ENCODE data around the gene WRAP73.

WRAP73 gene

DNA sequence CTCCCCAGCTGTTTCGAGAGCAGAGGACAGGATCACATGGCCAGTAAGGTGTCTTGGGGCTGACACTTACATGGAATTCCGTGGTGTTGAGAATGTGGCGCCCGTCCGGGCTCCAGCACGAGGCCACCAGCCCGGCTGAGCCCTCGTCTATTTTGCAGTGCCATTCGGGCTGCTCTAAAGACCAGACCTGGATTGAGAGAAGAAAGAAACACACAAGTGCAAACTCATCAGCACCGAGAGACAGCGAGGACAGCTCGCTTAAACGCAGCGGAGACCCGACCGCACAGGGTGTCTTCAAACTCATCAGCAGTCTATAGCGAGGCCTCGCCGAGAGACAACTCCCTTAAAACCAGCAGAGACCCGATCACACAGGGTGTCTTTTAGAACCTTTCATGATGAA, 3.3 kb downstream of the WRAP73 start:
- DNase-seq (ENCODE audit: low spot score): no peak

DNA sequence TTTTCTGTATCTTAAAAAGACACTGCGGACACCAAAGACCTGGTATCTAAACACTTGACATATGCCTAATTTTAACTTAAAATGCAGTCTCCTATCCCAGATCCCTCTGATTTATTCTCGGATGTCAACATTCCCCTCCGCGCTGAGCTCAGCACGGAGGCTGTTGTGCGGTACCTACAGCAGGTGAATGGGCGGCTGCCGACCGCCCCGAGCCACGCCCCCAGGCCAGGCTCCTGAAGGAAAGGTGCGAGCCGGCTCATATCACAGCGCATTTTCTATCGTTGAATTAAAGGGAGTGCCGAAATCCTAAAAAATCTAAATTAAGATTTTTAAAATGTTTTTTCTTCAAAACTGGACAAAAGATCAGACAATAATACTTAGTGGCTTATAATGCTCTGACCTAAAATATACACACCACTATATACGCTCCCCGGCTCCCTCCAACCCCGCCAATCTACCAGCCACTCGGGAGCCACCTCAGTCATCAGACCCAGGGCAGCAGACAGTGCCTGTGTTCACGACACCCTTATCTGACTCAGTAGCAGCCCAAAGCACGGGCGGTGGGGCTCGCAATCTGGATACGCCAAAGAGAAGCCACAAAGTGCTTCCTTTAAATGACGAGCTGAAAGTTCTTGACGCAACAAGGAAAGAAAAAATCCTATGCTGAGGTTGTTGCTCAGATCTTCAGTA, 4.1 kb downstream of the WRAP73 start:
- no peak for DNase-seq (ENCODE audit: low spot score)

DNA sequence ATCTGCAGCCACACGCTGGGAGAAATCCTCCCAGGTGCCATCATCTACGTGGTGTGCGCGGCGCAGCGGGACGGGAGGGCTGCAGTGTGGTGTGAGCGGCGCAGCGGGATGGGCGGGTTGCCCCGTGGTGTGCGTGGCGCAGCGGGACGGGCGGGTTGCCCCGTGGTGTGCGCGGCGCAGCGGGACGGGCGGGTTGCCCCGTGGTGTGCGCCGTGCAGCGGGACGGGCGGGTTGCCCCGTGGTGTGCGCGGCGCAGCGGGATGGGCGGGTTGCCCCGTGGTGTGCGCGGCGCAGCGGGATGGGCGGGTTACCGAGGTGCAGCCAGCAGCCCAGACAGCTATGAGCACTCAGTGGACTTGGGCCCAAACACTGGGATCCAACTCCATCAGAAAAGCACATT, 4.7 kb downstream of the WRAP73 start:
- DNase-seq (ENCODE audit: low spot score): no peak

DNA sequence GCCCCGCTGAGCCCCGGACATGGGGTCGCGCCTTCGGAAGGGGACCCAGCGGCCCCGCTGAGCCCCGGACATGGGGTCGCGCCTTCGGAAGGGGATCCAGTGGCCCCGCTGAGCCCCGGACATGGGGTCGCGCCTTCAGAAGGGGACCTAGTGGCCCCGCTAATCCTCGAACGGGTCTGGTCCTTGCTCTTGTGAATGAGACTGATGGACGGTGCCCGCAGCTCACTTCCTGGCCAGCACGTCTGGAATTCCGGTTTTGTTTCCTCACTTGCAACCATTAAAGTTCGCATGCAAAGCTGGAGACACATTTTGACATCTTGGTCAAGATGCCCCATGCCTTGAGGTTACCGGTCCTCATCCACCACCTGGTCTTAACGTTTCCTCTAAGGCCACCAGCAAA, 5.6 kb downstream of the WRAP73 start:
- no peak for DNase-seq (ENCODE audit: low spot score)

DNA sequence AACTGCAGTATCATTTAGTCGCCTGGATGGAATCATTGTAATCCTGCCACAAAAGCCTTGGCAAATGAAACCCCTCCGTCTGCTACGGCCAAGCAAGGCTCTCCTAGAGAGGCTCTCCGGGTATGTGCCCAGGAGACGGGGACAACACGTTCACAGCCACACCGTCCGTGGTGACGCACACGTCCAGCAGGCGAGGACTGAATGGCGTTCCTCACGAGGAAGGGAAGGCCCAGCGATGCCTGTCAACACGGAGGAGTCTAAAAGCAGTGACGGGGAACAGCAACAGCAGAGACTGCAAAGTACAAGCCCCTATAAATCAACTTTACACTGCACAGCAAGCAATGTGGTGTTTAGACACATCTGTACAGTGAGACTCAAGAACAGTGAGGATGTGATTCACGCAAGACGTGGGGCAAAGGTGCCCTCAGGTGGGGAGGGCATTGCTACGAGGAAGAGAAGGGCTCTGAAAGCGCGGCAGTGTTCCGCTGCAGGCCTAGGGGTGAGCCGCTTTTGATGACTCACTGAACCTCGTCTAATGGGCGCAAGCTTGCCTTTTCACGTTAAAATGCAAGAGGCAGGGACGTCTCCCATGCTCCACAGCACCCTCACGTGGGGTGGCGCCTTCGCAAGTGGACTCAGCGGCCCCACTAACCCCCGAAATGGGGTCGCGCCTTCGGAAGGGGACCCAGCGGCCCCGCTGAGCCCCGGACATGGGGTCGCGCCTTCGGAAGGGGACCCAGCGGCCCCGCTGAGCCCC, 6.8 kb downstream of the WRAP73 start:
- DNase-seq (ENCODE audit: low spot score): no peak

DNA sequence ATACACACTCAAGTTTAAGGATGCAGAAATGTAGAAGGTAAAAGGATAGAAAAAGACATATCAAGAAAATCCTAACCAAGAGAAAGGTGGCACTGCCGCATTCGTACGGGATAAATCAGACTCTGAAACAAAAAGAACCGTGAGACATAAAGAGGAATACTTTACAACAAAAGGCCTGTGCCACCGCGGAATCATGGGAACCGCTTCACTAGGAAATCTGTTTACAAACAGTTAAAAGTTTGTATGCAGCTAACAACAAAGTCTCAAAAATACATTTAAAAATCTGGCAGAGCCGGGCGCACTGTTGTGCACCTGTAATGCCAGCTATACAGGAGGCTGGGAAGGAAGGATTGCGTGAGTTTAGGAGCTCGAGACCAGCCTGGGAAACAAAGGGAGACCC, 8.1 kb downstream of the WRAP73 start:
- no peak for DNase-seq (ENCODE audit: low spot score)

DNA sequence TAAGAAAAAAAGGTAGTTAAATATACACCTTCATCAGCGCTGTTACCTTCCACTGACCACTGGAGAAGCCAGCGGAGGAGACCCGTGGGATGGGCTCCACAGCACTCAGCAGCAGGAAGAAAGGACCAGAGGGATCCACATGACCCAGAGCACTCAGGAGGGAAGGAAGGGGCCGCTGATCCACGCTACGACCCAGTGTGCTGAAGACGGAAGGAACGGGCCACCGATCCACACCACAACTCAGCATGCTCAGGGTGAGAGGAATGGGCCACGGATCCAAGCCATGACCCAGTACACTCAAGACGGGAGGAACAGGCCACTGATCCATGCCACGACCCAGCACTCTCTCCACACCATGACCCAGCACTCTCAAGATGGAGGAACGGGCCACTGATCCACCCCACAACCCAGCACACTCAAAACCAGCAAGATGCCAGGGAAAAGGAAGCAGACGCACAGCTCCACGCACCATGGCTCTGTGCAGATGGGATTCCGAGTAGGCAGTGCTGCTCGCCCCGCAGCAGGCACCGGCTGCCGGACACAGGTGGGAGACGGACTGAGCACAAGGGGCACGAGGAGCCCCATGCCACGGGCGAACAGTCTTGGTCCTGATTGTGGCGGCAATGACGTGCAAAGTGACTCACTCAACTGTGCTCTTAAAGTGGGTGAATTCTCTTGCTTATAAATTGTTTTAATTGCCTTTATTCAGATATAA, 8.7 kb downstream of the WRAP73 start:
- no peak for DNase-seq (ENCODE audit: low spot score)

DNA sequence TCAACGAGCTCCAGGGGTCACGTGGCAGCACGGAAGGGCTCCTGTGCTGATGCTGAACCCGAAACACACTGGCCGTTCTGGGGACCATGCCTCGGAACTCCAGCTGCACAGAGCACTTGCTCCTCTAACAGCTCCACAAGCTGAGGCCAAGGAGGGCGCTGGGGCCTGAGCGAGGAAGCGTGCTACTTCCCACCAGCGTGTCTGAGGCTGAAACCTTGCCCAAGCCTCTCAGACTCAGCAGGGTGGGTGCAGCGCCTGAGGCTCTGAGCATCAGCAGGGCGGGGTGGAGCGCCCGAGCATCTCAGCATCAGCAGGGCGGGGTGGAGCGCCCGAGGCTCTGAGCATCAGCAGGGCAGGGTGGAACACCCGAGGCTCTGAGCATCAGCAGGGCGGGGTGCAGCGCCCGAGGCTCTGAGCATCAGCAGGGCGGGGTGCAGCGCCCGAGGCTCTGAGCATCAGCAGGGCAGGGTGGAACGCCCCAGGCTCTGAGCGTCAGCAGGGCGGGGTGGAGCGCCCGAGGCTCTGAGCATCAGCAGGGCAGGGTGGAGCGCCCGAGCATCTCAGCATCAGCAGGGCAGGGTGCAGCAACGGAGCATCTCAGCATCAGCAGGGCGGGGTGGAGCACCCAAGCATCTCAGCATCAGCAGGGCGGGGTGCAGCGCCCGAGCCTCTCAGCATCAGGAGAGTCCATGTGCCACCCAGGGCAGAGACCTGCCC, 9.6 kb downstream of the WRAP73 start:
- no peak for DNase-seq (ENCODE audit: low spot score)

DNA sequence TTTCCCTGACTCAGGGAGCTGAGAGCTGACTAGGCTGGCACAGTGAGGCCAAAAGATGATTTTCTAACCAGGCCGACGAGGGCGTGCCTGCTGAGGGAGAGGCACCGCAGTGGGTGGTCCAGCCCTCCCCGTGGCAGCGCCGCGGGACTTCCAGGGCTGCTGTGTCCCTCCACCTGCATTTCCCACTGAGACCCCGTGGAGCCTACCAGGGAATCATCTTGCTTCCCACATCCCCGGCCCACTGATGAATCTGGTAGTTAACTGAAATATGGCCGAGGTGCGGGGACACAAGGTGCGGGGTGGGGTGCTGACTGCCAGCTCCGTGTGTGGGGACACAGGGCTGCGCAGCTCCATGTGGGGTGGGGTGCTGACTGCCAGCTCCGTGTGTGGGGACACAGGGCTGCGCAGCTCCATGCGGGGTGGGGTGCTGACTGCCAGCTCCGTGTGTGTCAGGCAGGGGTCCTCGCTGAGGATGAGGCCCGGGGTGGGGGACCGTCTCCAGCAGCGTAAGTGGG, 10.4 kb downstream of the WRAP73 start:
- no peak for DNase-seq (ENCODE audit: low spot score)

DNA sequence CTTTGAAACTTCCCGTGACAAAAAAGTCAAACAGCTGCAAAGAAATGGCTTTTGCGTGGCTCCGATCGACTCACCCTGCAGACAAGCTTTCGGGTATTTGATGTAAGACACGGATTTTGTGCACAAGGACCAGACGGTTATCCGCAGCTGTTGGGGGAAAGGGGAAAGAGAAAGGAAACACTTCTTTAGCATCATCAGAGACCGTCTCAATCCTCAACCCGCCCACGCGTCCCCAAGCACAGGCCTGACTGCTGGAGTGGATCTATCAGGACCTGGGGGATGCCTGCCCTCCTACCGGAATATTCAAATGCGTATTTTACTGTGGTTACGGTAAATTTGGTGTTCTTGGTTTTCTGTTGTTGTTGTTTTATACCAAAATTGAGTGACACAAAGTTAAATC, 11.2 kb downstream of the WRAP73 start:
- no peak for DNase-seq (ENCODE audit: low spot score)

DNA sequence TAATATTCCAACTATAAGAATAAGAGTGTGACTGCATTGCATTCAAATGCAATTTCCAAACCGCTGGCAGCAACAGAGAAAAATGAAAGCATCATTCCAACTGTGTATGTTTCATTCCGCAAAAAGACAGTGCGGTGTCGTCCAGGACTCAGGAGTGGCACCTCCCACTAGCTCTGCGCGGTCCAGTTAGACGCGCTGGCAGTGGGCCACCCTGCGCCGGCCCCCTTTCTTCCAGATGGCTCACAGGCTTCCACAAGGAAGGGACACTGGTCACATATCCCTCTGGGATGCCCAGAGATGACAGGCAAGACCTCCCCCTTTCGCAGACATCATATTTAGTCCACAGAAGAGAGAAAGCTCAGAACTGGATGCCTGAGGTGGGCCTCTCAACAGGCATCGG, 11.9 kb downstream of the WRAP73 start:
- DNase-seq (ENCODE audit: low spot score): no peak

DNA sequence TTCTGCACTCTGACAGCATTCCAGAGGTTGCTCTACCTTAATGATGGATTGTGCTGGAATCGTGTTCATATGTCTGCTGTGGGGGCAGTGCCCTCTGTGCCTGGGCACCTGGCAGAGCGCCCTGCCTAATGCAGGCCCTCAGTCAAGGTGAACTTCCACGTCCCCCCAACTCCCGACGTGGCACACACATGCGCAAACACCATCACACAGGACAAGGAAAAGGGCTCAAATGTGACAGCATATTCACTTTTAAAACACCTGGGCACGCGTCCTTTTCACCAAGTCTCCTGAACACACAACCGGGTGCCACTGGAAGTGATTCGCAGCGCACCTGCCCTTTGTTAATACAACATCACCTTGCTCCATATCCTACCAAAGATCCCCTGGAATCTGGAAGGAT, 13.4 kb downstream of the WRAP73 start:
- no peak for DNase-seq (ENCODE audit: low spot score)

DNA sequence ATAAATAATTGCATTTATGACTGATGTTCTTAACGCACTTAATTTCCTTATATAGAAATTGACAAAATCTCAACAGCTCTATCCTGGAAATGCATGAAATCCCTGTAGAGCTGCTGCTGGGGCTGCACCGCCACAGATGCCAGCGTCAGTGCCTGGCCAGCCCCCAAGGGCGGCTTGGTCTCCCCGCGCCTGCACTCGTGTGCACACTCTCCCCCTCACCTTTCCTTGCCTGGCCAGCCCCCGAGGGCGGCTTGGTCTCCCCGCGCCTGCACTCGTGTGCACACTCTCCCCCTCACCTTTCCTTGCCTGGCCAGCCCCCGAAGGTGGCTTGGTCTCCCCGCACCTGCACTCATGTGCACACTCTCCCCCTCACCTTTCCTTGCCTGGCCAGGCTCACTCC, 13.8 kb downstream of the WRAP73 start:
- no peak for DNase-seq (ENCODE audit: low spot score)

DNA sequence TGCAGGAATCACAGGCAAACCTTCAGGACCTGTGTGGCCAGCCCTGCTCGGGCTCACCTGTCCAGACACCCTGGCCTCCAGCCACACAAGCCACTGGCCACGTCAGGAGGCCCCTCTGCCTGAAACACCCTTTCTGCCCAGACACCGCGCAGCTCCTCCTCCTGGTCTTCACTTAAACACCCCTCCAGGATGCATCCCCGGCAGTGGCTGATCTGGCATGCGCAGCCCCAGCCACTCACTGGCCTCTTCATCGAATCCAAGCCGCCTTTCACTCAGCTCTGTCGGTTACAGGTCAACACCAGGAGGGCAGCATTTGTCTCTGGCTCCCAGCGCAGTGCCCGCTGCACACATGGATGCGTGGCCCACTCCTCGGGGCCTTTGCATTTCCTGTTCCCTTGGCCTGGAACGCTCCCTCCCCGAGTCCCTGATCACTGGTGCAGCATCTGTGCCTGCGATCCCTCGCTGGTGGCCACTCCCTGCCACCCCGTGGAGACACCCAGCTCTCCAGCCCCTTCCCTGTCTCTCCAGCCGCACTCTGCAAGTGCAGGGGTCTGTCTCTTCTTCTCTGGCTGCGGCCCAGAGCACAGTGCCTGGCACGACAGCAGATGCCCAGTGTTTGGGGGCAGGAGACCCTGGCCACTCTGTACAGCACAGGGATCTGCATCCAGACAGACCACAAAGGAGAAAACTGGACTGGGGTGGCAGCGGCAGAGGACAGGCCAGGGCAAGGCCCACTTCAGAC, 15.7 kb downstream of the WRAP73 start:
- DNase-seq (ENCODE audit: low spot score): no peak

DNA sequence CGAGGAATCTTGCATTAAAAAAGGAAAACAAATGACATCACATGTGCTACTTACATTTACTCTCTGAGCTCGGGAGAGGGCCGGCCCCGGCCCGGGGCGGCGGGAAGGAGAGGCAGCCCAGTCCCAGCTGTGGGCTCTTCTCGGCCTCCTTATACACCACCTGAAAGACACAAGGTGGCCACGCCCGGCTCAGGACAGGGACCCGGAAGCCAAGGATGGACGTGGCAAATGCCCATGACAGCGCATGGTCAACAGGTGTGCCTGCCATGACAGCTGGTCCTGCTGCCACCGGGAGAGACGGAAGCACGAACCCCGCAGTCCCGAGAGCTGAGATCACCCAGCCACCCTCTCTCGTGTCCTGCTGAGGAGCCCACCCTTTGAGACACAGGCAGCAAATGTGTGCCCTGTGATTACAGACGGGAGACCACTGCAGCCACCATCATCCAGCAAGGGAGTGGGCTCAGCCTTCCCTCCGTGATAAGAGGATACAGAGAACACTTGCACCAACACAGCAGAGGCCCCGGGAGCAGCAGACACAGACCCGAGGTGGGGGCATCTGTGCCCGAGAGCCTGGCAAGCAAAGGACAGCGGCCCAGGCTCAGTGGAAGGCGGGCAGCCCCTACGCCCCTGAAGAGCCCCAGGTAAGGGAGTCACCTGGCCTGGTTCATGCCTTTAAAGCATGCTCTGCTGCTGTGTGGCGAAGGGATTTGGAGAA, 16.4 kb downstream of the WRAP73 start:
- no peak for DNase-seq (ENCODE audit: low spot score)

DNA sequence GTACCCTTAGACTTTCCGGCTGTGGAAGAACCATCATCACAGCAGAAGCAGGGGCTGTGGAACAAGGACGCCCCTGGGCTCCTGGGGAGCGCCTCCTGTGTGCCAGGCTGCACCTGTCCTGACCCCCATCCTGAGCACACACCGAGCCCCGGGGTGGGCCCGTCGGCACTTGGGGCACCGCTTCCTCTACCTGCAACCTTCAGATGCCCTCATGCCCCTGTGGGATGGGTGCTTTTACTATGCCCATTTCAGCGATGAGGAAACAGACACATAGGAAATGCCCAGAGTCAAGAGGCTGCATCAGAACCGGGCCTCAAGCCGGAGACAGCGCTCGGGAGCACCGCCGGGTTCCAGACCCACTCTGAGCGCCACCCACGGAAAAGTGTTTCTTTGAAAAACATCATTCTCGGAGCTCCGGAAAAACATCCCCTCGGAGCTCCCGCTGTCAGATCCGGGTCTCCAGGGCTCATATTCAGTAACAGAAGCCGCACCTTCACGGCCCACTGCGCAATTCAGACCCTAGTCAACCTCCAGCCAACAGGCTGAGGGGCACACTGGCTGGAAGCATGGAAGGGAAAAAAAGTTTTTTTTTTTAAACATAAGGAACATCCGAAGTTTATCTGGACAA, 17.1 kb downstream of the WRAP73 start:
- no peak for DNase-seq (ENCODE audit: low spot score)

DNA sequence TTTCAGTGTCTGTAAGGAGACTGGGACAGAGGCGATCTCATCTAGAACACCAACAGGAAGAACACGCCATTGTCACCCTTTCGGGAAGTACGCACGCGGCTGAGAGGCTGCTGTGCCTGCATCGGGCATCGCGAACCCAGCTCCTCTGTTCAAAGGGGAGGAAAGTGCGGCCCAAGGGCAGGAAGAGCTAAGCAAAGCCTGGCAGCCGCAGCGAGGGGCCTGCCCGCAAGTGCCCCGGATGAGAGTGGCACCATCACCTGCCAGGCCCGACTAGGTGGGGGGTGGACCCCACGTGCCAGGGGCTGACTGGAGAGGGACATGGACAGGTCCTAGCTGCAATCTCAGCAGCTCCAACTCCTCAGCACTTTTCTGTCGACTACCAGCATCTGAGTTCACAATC, 17.6 kb downstream of the WRAP73 start:
- DNase-seq (ENCODE audit: low spot score): no peak

DNA sequence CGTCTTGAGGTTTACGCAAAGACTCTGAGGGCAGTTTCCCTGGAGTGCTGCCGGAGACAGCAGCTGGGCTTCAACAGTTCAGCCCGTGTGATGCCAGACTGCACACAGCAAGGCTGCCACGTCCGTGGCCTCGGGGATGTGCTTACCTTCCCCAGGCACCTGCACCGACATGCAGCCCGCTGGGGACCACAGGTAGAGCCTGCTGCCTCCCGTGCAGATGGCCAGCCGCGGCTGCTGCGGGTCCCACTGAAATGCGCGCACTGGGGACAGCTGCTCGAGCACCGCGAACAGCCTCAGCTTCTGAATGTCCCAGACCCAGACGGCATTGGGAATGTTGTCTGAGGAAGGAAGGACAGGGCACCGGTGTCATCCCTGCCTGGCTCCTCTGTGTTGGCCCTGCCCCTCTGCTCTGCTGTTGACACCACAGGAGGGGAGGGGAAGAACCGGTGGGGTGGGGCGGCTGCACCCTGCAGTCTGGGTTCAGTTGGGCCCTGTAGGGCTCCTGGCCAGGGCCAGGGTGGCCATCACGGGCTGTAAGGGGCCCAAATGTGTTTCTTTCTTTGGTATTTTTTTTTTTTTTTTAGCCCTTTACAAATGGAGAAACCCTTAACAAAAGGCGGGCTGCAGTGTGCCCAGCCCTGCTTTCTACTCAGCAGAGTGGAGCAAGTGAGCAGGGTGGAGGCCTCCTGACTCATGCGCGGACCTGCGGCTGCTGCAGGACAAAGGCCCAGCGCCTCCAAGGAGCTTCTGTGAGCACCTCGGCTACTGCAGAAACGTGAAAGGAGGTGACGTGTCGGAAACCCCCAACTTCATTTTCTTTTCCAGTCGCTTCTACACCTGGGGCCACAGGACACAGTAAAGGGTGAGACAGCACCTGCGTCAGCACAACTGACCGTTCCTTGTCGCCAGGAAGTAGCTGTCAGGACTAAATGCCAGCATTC, 18.3 kb downstream of the WRAP73 start:
- no peak for DNase-seq (ENCODE audit: low spot score)

DNA sequence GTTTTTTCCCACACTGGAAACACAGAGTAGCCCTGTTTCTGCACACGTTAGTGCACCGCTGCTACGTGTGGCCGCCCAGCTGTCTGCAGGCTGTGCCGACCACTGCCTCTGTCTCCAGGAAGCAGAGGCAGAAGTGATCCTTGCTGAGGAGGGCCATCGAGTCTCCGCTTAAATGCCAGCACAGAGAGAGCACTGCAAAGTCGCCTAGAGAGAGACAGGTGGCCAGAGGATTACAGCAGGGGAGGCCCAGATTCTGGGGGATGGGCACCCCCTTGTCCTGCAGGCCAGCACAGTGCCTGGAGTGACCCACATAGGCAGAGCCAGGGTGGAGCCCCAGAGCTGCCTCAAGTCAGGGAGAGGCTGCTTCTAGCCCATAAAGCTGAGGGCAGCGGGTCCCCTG, 19.0 kb downstream of the WRAP73 start:
- DNase-seq (ENCODE audit: low spot score): no peak

Data from ecto neural progenitor cell (in vitro differentiated cells).